Dedifferentiated amniotic fluid mesenchymal stem cell (primary cell): ENCODE results near the gene KLRC1.
"Not testable (repeated sequence)": the region's sequence is repeated elsewhere in the genome, so short reads cannot be mapped to it uniquely, and the experiment has no call there.

Experiments
- DNase-seq: peaks from one replicate; pipeline ENCODE4 v3.0.0-alpha.2; 2016; ENCODE audit errors: extremely low spot score

KLRC1 gene

GRCh38 chr12:10453156-10453555 is at the start of gene KLRC1:
Gene KLRC1, minus strand, starts transcription at chr12:10453377. Its CDS starts 2,221 bp downstream, at chr12:10451156.
- no peak for DNase-seq

GRCh38 chr12:10501030-10501429 is 47.9 kb upstream of the KLRC1 start:
- DNase-seq = peak; percentile 17

- DNase-seq = no peak
These were observed 44.9 kb upstream of the KLRC1 start for GRCh38 chr12:10498042-10498441.

- DNase-seq = no peak
These were observed 44.4 kb upstream of the KLRC1 start for GRCh38 chr12:10497602-10498001.

GRCh38 chr12:10491766-10492165 is 38.6 kb upstream of the KLRC1 start:
- no peak for DNase-seq

GRCh38 chr12:10487328-10487727 is 34.2 kb upstream of the KLRC1 start:
- not testable (repeated sequence) for DNase-seq

- DNase-seq = not testable (repeated sequence)
These were observed 28.7 kb upstream of the KLRC1 start for GRCh38 chr12:10481901-10482300.

GRCh38 chr12:10472808-10473207 is 19.6 kb upstream of the KLRC1 start:
- not testable (repeated sequence) for DNase-seq

GRCh38 chr12:10469701-10470100 is 16.5 kb upstream of the KLRC1 start:
- DNase-seq = no peak

GRCh38 chr12:10466311-10466710 is 13.1 kb upstream of the KLRC1 start:
- DNase-seq = no peak

- no peak for DNase-seq
These were observed 4.6 kb upstream of the KLRC1 start for GRCh38 chr12:10457760-10458159.

- DNase-seq = no peak
These were observed 3.7 kb upstream of the KLRC1 start for GRCh38 chr12:10456856-10457255.

GRCh38 chr12:10455766-10456165 is 2.6 kb upstream of the KLRC1 start:
- DNase-seq = no peak

- DNase-seq = no peak
These were observed 1.4 kb upstream of the KLRC1 start for GRCh38 chr12:10454531-10454930.

- no peak for DNase-seq
These were observed 4.9 kb downstream of the KLRC1 start for GRCh38 chr12:10448236-10448635.

- DNase-seq = not testable (repeated sequence)
These were observed 7.1 kb downstream of the KLRC1 start for GRCh38 chr12:10446052-10446451.

- DNase-seq = not testable (repeated sequence)
These were observed 12.0 kb downstream of the KLRC1 start for GRCh38 chr12:10441144-10441543.

GRCh38 chr12:10439608-10440274 is 13.4 kb downstream of the KLRC1 start:
- not testable (repeated sequence) for DNase-seq

- not testable (repeated sequence) for DNase-seq
These were observed 15.6 kb downstream of the KLRC1 start for GRCh38 chr12:10437601-10438000.

GRCh38 chr12:10435816-10436215 is 17.4 kb downstream of the KLRC1 start, which contains the start of gene KLRC2:
Gene KLRC2, minus strand, starts transcription at chr12:10436010. Its CDS starts 24 bp downstream, at chr12:10435986.
- DNase-seq = not testable (repeated sequence)

- DNase-seq = not testable (repeated sequence)
These were observed 22.6 kb downstream of the KLRC1 start for GRCh38 chr12:10430623-10431022.

- DNase-seq = not testable (repeated sequence)
These were observed 27.2 kb downstream of the KLRC1 start for GRCh38 chr12:10425938-10426337.

- not testable (repeated sequence) for DNase-seq
These were observed 28.8 kb downstream of the KLRC1 start for GRCh38 chr12:10424260-10424899.
